Endothelial cell of umbilical vein (primary cell): ENCODE data around the gene TJP3. TPM values are rescaled to one million over a fixed set of nuclear protein-coding genes. Genes with fewer than 3 reads are reported as not detected.

ENCODE experiments used
- BruUV-seq: library from RNA; stranded (reverse); fragments of 400-500 nt; replicated peaks from 2 replicates; lab custom pipeline; 2021; lab: Mats Ljungman, UMichigan
- CTCF ChIA-PET: fragments of 300-600, 350-600 bp; sonication (Branson Sonifier 250); formaldehyde crosslinking; loops from one replicate; lab custom pipeline; 2021; ENCODE audit warnings: antibody characterized with exemption, inconsistent platforms; lab: Charles Lee
- POLR2A ChIA-PET: fragments of 300-600, 350-600 bp; sonication (Branson Sonifier 250); formaldehyde crosslinking; loops from one replicate; lab custom pipeline; 2021; ENCODE audit warnings: antibody characterized with exemption, inconsistent platforms; lab: Charles Lee
- DNase-seq: peaks from one replicate; pipeline ENCODE4 v3.0.0-alpha.2; 2011; ENCODE audit warnings: low read depth, low spot score
- FAIRE-seq: peaks from 2 replicates; lab custom pipeline; 2011; peaks lifted over from hg19 to GRCh38; lab: Jason Lieb, UNC
- H2AFZ ChIP-seq: 2 replicates; pipeline ENCODE4 v1.6.0; 2012; ENCODE audit warnings: low read depth, low read length, control low read depth, inconsistent platforms
- H3K27ac ChIP-seq: 2 replicates; pipeline ENCODE4 v1.5.1; 2011; ENCODE audit warnings: low read depth, mild to moderate bottlenecking, control low read depth, low read length, moderate library complexity; ENCODE audit not compliant: insufficient read depth
- H3K27me3 ChIP-seq, 2 experiments: 2 replicates each; pipeline versions ENCODE4 v1.6.0 to v1.6.1; 2011; ENCODE audit warnings: low read length in 2 of 2, mixed read lengths in 1 of 2; ENCODE audit not compliant: control insufficient read depth in 2 of 2, insufficient read depth in 2 of 2
- H3K36me3 ChIP-seq, 2 experiments: 2 replicates in 1 of 2; 3 replicates in 1 of 2; pipeline ENCODE4 v1.5.1; 2011; ENCODE audit warnings: low read length in 2 of 2, mild to moderate bottlenecking in 1 of 2, moderate library complexity in 1 of 2; ENCODE audit not compliant: control insufficient read depth in 2 of 2, insufficient read depth in 2 of 2; ENCODE audit errors: extremely low read depth in 1 of 2
- H3K4me1 ChIP-seq: 3 replicates; pipeline ENCODE4 v1.5.1; 2011; ENCODE audit warnings: mild to moderate bottlenecking, low read length; ENCODE audit not compliant: control insufficient read depth, insufficient read depth; ENCODE audit errors: extremely low read depth
- H3K4me2 ChIP-seq: 2 replicates; pipeline ENCODE4 v1.6.1; 2011; ENCODE audit warnings: low read length, control low read depth, mixed read lengths; ENCODE audit not compliant: insufficient read depth
- H3K4me3 ChIP-seq, 3 experiments: fragments of 200-600 bp in 1 of 3; sonication (generic), shearing (Covaris generic) in 1 of 3; replicated peaks in 1 of 3; 2 replicates each; pipeline ENCODE4 v1.5.1; 2011 to 2016; ENCODE audit warnings: control low read depth in 3 of 3, low read length in 3 of 3, mild to moderate bottlenecking in 2 of 3, inconsistent platforms in 1 of 3, low read depth in 1 of 3, moderate library complexity in 1 of 3; ENCODE audit not compliant: insufficient read depth in 1 of 3
- H3K79me2 ChIP-seq: 2 replicates; pipeline ENCODE4 v1.6.0; 2012; ENCODE audit warnings: low read length, inconsistent platforms; ENCODE audit not compliant: control insufficient read depth, insufficient read depth
- H3K9ac ChIP-seq: replicated peaks from 2 replicates; pipeline ENCODE3; 2011; ENCODE audit warnings: low read length, control low read depth; ENCODE audit not compliant: insufficient read depth; ENCODE audit errors: extremely low read depth
- H3K9me1 ChIP-seq: replicated peaks from 3 replicates; pipeline ENCODE4 v1.6.0; 2011; ENCODE audit warnings: mild to moderate bottlenecking, low read length; ENCODE audit not compliant: control insufficient read depth, insufficient read depth; ENCODE audit errors: extremely low read depth
- H3K9me3 ChIP-seq: replicated peaks from 2 replicates; pipeline ENCODE4 v1.5.1; 2012; ENCODE audit warnings: low read length, inconsistent platforms; ENCODE audit not compliant: control insufficient read depth, insufficient read depth
- H4K20me1 ChIP-seq: replicated peaks from 2 replicates; pipeline ENCODE3; 2011; ENCODE audit warnings: mild to moderate bottlenecking, low read length; ENCODE audit not compliant: control insufficient read depth, insufficient read depth; ENCODE audit errors: extremely low read depth
- CTCF ChIP-seq, 2 donors: IDR thresholded peaks; 1 replicate in 1 of 2; 2 replicates in 1 of 2; pipeline ENCODE4 v1.5.1; 2011; ENCODE audit warnings: low read length in 2 of 2, mild to moderate bottlenecking in 2 of 2, moderate library complexity in 2 of 2, control low read depth in 1 of 2, inconsistent platforms in 1 of 2, low read depth in 1 of 2; ENCODE audit not compliant: insufficient read depth in 1 of 2; ENCODE audit errors: extremely low read depth in 1 of 2
- EZH2 ChIP-seq: IDR thresholded peaks from 2 replicates; pipeline ENCODE4 v1.6.1; 2012; ENCODE audit warnings: borderline replicate concordance, low read depth, mild to moderate bottlenecking, moderate library complexity, low read length, inconsistent platforms; ENCODE audit not compliant: severe bottlenecking
- FOS ChIP-seq: IDR thresholded peaks from 2 replicates; pipeline ENCODE4 v1.6.1; 2011; ENCODE audit warnings: mild to moderate bottlenecking, low read length, moderate library complexity, borderline replicate concordance; ENCODE audit not compliant: insufficient read depth
- GATA2 ChIP-seq: IDR thresholded peaks from 2 replicates; pipeline ENCODE4 v1.7.0; 2011; ENCODE audit warnings: low read depth, mild to moderate bottlenecking, moderate library complexity, mixed read lengths, low read length; ENCODE audit not compliant: insufficient read length, insufficient read depth
- JUN ChIP-seq: IDR thresholded peaks from 2 replicates; pipeline ENCODE4 v1.6.1; 2011; ENCODE audit warnings: borderline replicate concordance, low read depth; ENCODE audit not compliant: insufficient read length, insufficient read depth
- MYC ChIP-seq: IDR thresholded peaks from one replicate; pipeline ENCODE4 v1.6.1; 2011; ENCODE audit warnings: mild to moderate bottlenecking, low read depth, low read length
- POLR2A ChIP-seq: IDR thresholded peaks from 2 replicates; pipeline ENCODE4 v1.6.1; 2012; ENCODE audit warnings: low read depth, mild to moderate bottlenecking, control low read depth, low read length
- POLR2AphosphoS5 ChIP-seq: IDR thresholded peaks from 2 replicates; pipeline ENCODE4 v1.6.1; 2012; ENCODE audit warnings: low read depth, mild to moderate bottlenecking, control low read depth, low read length, moderate library complexity; ENCODE audit not compliant: insufficient read depth
- dilution Hi-C: fragments of 300-500 bp; cut with MboI; formaldehyde crosslinking; loops from one replicate; pipeline ENCODE4 v1.15.0; 2019; ENCODE audit warnings: low sequenced_read_pairs; ENCODE audit not compliant: extremely low pct_ligation_motif_present
- intact Hi-C: fragments of 100-400 bp; cut with micrococcal nuclease; formaldehyde crosslinking; loops from one replicate; pipeline ENCODE4 v1.10.0; 2022
- polyA plus RNA-seq, 4 experiments: library from polyadenylated mRNA; depleted of rRNA in 3 of 4; stranded (reverse) in 3 of 4; unstranded in 1 of 4; fragments of >200 nt; gene quantifications; 2 replicates each; pipeline versions ENCODE4 v1.2.1 to v1.2.3, GENCODE V29; 2011 to 2012; ENCODE audit warnings: missing spikeins in 1 of 4
- total RNA-seq: library from RNA; stranded (reverse); gene quantifications from 2 replicates; pipeline ENCODE4 v1.2.3, GENCODE V29; 2021
- TF ChIP-seq, protein P1 (sequence below): IDR thresholded peaks from 2 replicates; pipeline ENCODE4 v1.6.1; 2011; ENCODE audit not compliant: insufficient read depth, insufficient read length

Gene TJP3
- total and polyA plus RNA-seq, 2 donors (not counting 3 experiments of a cell fraction or from before 2014, with no cell fraction given): 0.10 TPM; not detected in 1

- H3K9ac ChIP-seq: peak overlapping the region; percentile 51
- CTCF ChIA-PET: interaction anchor here (1.0 to 1.7 kb wide), 8 partner anchors 9 to 28 kb away, joined by 3 to 12 read pairs (median 4); no protein-coding TSS in a partner anchor
- peaks cover 0 to 2% of the 10 kb centered on the region in 2 experiments for H3K36me3 ChIP-seq
- H3K79me2 ChIP-seq: peaks cover 15% of the 10 kb centered on the region
- H3K4me2 ChIP-seq: no peak overlapping the region
- dilution Hi-C loops (no loop called here), intact Hi-C loops (loop anchor here (1.0 kb wide), 2 partner anchors 12 to 16 kb away; no protein-coding TSS in a partner anchor)
- no peaks in the 10 kb centered on the region for H3K27me3 ChIP-seq
- no peak overlapping the region for H2AFZ ChIP-seq
- no peaks in the 10 kb centered on the region for H4K20me1 ChIP-seq
- no TSS peak for BruUV-seq
- H3K4me3 ChIP-seq: no peak overlapping the region
- no peaks in the 10 kb centered on the region for H3K9me1 ChIP-seq
- peak overlapping the region; percentile 90 for H3K27ac ChIP-seq
- FAIRE-seq (peak; percentile 99), DNase-seq (peak; percentile 92)
- POLR2A ChIA-PET: interaction anchor here (1.2 to 1.4 kb wide), 2 partner anchors 12 to 14 kb away, joined by 6 to 8 read pairs; no protein-coding TSS in a partner anchor
- H3K9me3 ChIP-seq: no peaks in the 10 kb centered on the region
- peaks cover 15% of the 10 kb centered on the region for H3K4me1 ChIP-seq
- peak; percentile 85 for TF ChIP-seq POLR2AphosphoS5
- no peak for TF ChIP-seq EZH2
- TF ChIP-seq POLR2A: no peak
- TF ChIP-seq, protein P1, sequence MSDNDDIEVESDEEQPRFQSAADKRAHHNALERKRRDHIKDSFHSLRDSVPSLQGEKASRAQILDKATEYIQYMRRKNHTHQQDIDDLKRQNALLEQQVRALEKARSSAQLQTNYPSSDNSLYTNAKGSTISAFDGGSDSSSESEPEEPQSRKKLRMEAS: no peak
- TF ChIP-seq MYC: no peak
- no peak for TF ChIP-seq CTCF (IDR thresholded peaks at IDR 0.05; ENCODE audit: extremely low read depth in 1 of 2, insufficient read depth in 1 of 2, low read depth in 1 of 2, low read length in 2 of 2)
- peak; percentile 50 for TF ChIP-seq FOS
- TF ChIP-seq JUN: peak; percentile 74
- peak; percentile 77 for TF ChIP-seq GATA2
These were observed 24.7 kb upstream of the TJP3 start for GRCh38 chr19:3683405-3684053.
